NT2/D1 (cell line): ENCODE data around the gene C1orf21.

Experiments used
- DNase-seq: peaks from one replicate; pipeline ENCODE4 v3.0.0-alpha.2; 2011; ENCODE audit warnings: low read depth, low spot score
- H3K27me3 ChIP-seq: 2 replicates; pipeline ENCODE4 v1.6.0; 2011; ENCODE audit warnings: mild to moderate bottlenecking; ENCODE audit not compliant: insufficient read length, insufficient read depth
- H3K36me3 ChIP-seq: 2 replicates; pipeline ENCODE4 v1.6.1; 2011; ENCODE audit warnings: mild to moderate bottlenecking, low read length, mixed read lengths; ENCODE audit not compliant: insufficient read depth, insufficient read length
- H3K4me1 ChIP-seq: 2 replicates; pipeline ENCODE4 v1.5.1; 2011; ENCODE audit not compliant: insufficient read depth, insufficient read length
- H3K4me3 ChIP-seq: 2 replicates; pipeline ENCODE4 v1.5.1; 2011; ENCODE audit warnings: low read depth; ENCODE audit not compliant: insufficient read length
- H3K9ac ChIP-seq: 2 replicates; pipeline ENCODE4 v1.6.0; 2011; ENCODE audit warnings: low read depth; ENCODE audit not compliant: insufficient read length
- H3K9me3 ChIP-seq: 2 replicates; pipeline ENCODE4 v1.5.1; 2011; ENCODE audit warnings: mild to moderate bottlenecking, low read length; ENCODE audit not compliant: insufficient read depth
- SUZ12 ChIP-seq: IDR thresholded peaks from 2 replicates; pipeline ENCODE4 v1.6.1; 2011; ENCODE audit not compliant: insufficient read length, insufficient read depth; ENCODE audit errors: extremely low read depth
- YY1 ChIP-seq: IDR thresholded peaks from 2 replicates; pipeline ENCODE4 v1.6.1; 2011; ENCODE audit not compliant: insufficient read length, insufficient read depth
- ZNF274 ChIP-seq: IDR thresholded peaks from 2 replicates; pipeline ENCODE4 v1.6.1; 2011; ENCODE audit warnings: mild to moderate bottlenecking, low read depth, low read length

C1orf21 gene

GRCh38 chr1:184664042-184664660, 277.3 kb downstream of the C1orf21 start:
- Histone ChIP-seq H3K9me3 (no peaks in the 10 kb centered on the region), H3K27me3 (peaks cover 4% of the 10 kb centered on the region), H3K36me3 (no peaks in the 10 kb centered on the region), H3K9ac (peak overlapping the region; percentile 68), H3K4me1 (peaks cover 5% of the 10 kb centered on the region), H3K4me3 (peak overlapping the region; percentile 22)
- TF ChIP-seq SUZ12 (no peak), YY1 (no peak), ZNF274 (no peak)
- peak; percentile 86 for DNase-seq

- peaks cover 4% of the 10 kb centered on the region for H3K27me3 ChIP-seq
- no peaks in the 10 kb centered on the region for H3K36me3 ChIP-seq
- H3K9me3 ChIP-seq = no peaks in the 10 kb centered on the region
- H3K4me1 ChIP-seq = peaks cover 5% of the 10 kb centered on the region
- H3K4me3 ChIP-seq = no peak overlapping the region
- DNase-seq = no peak
- H3K9ac ChIP-seq = no peak overlapping the region
- TF ChIP-seq SUZ12 (no peak), ZNF274 (no peak), YY1 (no peak)
Observed at GRCh38 chr1:184664661-184665060, 277.8 kb downstream of the C1orf21 start.

GRCh38 chr1:184665360-184665759, 278.5 kb downstream of the C1orf21 start:
- Histone ChIP-seq H3K27me3 (peaks cover 4% of the 10 kb centered on the region), H3K9ac (no peak overlapping the region), H3K9me3 (no peaks in the 10 kb centered on the region), H3K36me3 (no peaks in the 10 kb centered on the region), H3K4me1 (peaks cover 5% of the 10 kb centered on the region), H3K4me3 (no peak overlapping the region)
- no peak for TF ChIP-seq SUZ12
- DNase-seq = no peak

- Histone ChIP-seq H3K27me3 (peaks cover 4% of the 10 kb centered on the region), H3K9ac (no peak overlapping the region), H3K36me3 (no peaks in the 10 kb centered on the region), H3K4me3 (no peak overlapping the region), H3K4me1 (no peaks in the 10 kb centered on the region), H3K9me3 (no peaks in the 10 kb centered on the region)
- no peak for DNase-seq
- no peak for TF ChIP-seq YY1
- TF ChIP-seq ZNF274 = no peak
- no peak for TF ChIP-seq SUZ12
Observed at GRCh38 chr1:184669391-184669790, 282.6 kb downstream of the C1orf21 start.

GRCh38 chr1:184672013-184672726, 285.3 kb downstream of the C1orf21 start:
- no peaks in the 10 kb centered on the region for H3K27me3 ChIP-seq
- no peak overlapping the region for H3K9ac ChIP-seq
- DNase-seq = no peak
- no peaks in the 10 kb centered on the region for H3K4me1 ChIP-seq
- no peaks in the 10 kb centered on the region for H3K36me3 ChIP-seq
- no peaks in the 10 kb centered on the region for H3K9me3 ChIP-seq
- TF ChIP-seq ZNF274 = no peak
- no peak for TF ChIP-seq YY1
- TF ChIP-seq SUZ12 = no peak
- H3K4me3 ChIP-seq = no peak overlapping the region

- no peak overlapping the region for H3K4me3 ChIP-seq
- no peak overlapping the region for H3K9ac ChIP-seq
- no peaks in the 10 kb centered on the region for H3K36me3 ChIP-seq
- H3K27me3 ChIP-seq = no peaks in the 10 kb centered on the region
- no peak for TF ChIP-seq SUZ12
- no peak for TF ChIP-seq ZNF274
- TF ChIP-seq YY1 = no peak
- no peaks in the 10 kb centered on the region for H3K9me3 ChIP-seq
- no peak for DNase-seq
- H3K4me1 ChIP-seq = no peaks in the 10 kb centered on the region
Observed at GRCh38 chr1:184673305-184673704, 286.5 kb downstream of the C1orf21 start.

GRCh38 chr1:184677344-184677743, 290.5 kb downstream of the C1orf21 start:
- DNase-seq = no peak
- no peaks in the 10 kb centered on the region for H3K4me1 ChIP-seq
- H3K9ac ChIP-seq = no peak overlapping the region
- H3K27me3 ChIP-seq = no peaks in the 10 kb centered on the region
- no peaks in the 10 kb centered on the region for H3K36me3 ChIP-seq
- TF ChIP-seq SUZ12 (no peak), YY1 (no peak), ZNF274 (no peak)
- peaks cover 29% of the 10 kb centered on the region for H3K9me3 ChIP-seq
- no peak overlapping the region for H3K4me3 ChIP-seq
